ENCODE data around the gene SASH3. TPM values are rescaled to one million over a fixed set of nuclear protein-coding genes. Genes with fewer than 3 reads are reported as not detected.

SASH3 gene
- total RNA-seq, 1 experiment from 2014 or later = not detected

DNA sequence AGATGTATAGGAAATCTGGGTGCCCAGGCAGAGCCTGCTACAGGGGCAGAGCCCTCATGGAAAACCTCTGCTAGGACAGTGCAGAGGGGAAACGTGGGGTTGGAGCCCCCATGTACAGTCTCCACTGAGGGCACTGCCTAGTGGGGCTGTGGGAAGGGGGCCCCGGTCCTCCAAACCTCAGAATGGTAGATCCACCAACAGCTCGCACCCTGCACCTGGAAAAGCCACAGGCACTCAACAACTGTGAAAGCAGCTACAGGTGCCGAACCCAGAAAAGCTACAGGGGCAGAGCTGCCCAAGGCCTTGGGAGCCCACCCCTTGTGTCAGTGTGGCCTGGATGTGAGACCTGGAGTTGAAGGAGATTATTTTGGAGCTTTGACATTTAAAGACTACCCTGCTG is 46.4 kb upstream of the SASH3 start:
- Histone ChIP-seq H3K27me3 (ENCODE audit: low read length) (no peaks in the 10 kb centered on the region), H3F3A (ENCODE audit: low read length, unreplicated experiment) (no peaks in the 10 kb centered on the region), H3K9me2 (replicated peaks; ENCODE audit: low read length) (no peaks in the 10 kb centered on the region), H3K36me3 (ENCODE audit: low read depth, low read length) (no peaks in the 10 kb centered on the region), H4K20me1 (ENCODE audit: low read length) (no peaks in the 10 kb centered on the region), H3K9ac (ENCODE audit: low read length) (no peak overlapping the region), H3K4me3 (ENCODE audit: low read length) (no peak overlapping the region), H3K9me3 (ENCODE audit: low read length) (no peaks in the 10 kb centered on the region), H3K4me2 (ENCODE audit: low read length) (no peak overlapping the region), H2AFZ (ENCODE audit: low read length) (no peak overlapping the region), H3K79me2 (ENCODE audit: low read length) (no peaks in the 10 kb centered on the region), H3K27ac (ENCODE audit: low read length) (no peak overlapping the region), H3K4me1 (ENCODE audit: insufficient read depth, low read length) (peaks cover 5% of the 10 kb centered on the region)
- no TSS peak for BruUV-seq (replicated peaks)
- POLR2A ChIA-PET (ENCODE audit: unreplicated experiment) = no interaction called here
- no peak for ATAC-seq
- CTCF ChIA-PET = no interaction called here
- intact Hi-C loops (cut with micrococcal nuclease) = no loop called here
- TF ChIP-seq CTCF (conservative IDR thresholded peaks at IDR 0.05; ENCODE audit: low read depth, low read length) = no peak
- TF ChIP-seq EZH2phosphoT487 (IDR thresholded peaks at IDR 0.05; ENCODE audit: borderline replicate concordance, low read length) = no peak
- DNase-seq = no peak

GRCh38 chrX:129736491-129736890 is 43.3 kb upstream of the SASH3 start:
- Histone ChIP-seq H3K9me2 (replicated peaks; ENCODE audit: low read length) (no peaks in the 10 kb centered on the region), H3K9ac (ENCODE audit: low read length) (no peak overlapping the region), H3K27me3 (ENCODE audit: low read length) (no peaks in the 10 kb centered on the region), H3K4me2 (ENCODE audit: low read length) (no peak overlapping the region), H2AFZ (ENCODE audit: low read length) (no peak overlapping the region), H3K27ac (ENCODE audit: low read length) (no peak overlapping the region), H3F3A (ENCODE audit: low read length, unreplicated experiment) (no peaks in the 10 kb centered on the region), H3K79me2 (ENCODE audit: low read length) (no peaks in the 10 kb centered on the region), H3K4me1 (ENCODE audit: insufficient read depth, low read length) (peaks cover 5% of the 10 kb centered on the region), H3K4me3 (ENCODE audit: low read length) (no peak overlapping the region), H3K9me3 (ENCODE audit: low read length) (no peaks in the 10 kb centered on the region), H3K36me3 (ENCODE audit: low read depth, low read length) (no peaks in the 10 kb centered on the region), H4K20me1 (ENCODE audit: low read length) (no peaks in the 10 kb centered on the region)
- intact Hi-C loops (cut with micrococcal nuclease) = no loop called here
- no peak for DNase-seq
- ChIA-PET POLR2A (ENCODE audit: unreplicated experiment) (no interaction called here), CTCF (no interaction called here)
- no TSS peak for BruUV-seq (replicated peaks)
- TF ChIP-seq EZH2 (IDR thresholded peaks at IDR 0.05; ENCODE audit: low read length, unreplicated experiment) (no peak), CTCF (conservative IDR thresholded peaks at IDR 0.05; ENCODE audit: low read depth, low read length) (no peak), EZH2phosphoT487 (IDR thresholded peaks at IDR 0.05; ENCODE audit: borderline replicate concordance, low read length) (no peak)
- no peak for ATAC-seq

DNA sequence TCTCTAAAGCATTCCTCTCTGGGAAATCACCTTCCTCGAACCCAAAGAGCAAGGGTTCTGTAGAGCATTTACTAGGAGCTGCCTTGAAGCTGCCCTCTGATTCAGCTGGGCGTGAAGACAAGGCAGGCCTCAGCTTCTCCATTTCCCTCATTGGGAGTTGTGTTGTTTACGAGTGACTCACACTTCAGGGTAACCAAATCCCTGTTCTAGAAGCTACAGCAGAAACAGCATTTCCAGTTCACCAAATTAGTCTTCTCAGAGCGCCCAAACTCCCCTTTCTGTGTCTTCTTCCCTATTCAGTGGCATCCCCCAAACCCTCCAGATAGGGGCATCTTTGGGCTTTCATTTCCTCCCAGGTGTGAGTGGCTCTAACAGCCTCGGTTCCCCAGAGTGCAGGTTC is 41.8 kb upstream of the SASH3 start:
- ChIA-PET POLR2A (ENCODE audit: unreplicated experiment) (no interaction called here), CTCF (no interaction called here)
- H3K79me2 ChIP-seq (ENCODE audit: low read length) = no peaks in the 10 kb centered on the region
- no peaks in the 10 kb centered on the region for H3K36me3 ChIP-seq (ENCODE audit: low read depth, low read length)
- DNase-seq (peak; percentile 58), ATAC-seq (peak; percentile 73)
- H3K9me3 ChIP-seq (ENCODE audit: low read length) = no peaks in the 10 kb centered on the region
- TF ChIP-seq CTCF (conservative IDR thresholded peaks at IDR 0.05; ENCODE audit: low read depth, low read length) (no peak), EZH2phosphoT487 (IDR thresholded peaks at IDR 0.05; ENCODE audit: borderline replicate concordance, low read length) (no peak), EZH2 (IDR thresholded peaks at IDR 0.05; ENCODE audit: low read length, unreplicated experiment) (no peak)
- no peaks in the 10 kb centered on the region for H3K9me2 ChIP-seq (replicated peaks; ENCODE audit: low read length)
- intact Hi-C loops (cut with micrococcal nuclease) = no loop called here
- H3K27me3 ChIP-seq (ENCODE audit: low read length) = no peaks in the 10 kb centered on the region
- H3K4me3 ChIP-seq (ENCODE audit: low read length) = no peak overlapping the region
- no peaks in the 10 kb centered on the region for H3F3A ChIP-seq (ENCODE audit: low read length, unreplicated experiment)
- no peak overlapping the region for H3K27ac ChIP-seq (ENCODE audit: low read length)
- no TSS peak for BruUV-seq (replicated peaks)
- no peak overlapping the region for H3K9ac ChIP-seq (ENCODE audit: low read length)
- H3K4me2 ChIP-seq (ENCODE audit: low read length) = peak overlapping the region; percentile 37; the same call in 1 of the 2 replicates
- H4K20me1 ChIP-seq (ENCODE audit: low read length) = no peaks in the 10 kb centered on the region
- H3K4me1 ChIP-seq (ENCODE audit: insufficient read depth, low read length) = peaks cover 5% of the 10 kb centered on the region
- H2AFZ ChIP-seq (ENCODE audit: low read length) = no peak overlapping the region
